HL-60/S4 (cell line): ENCODE measurements around the gene PICALM.
"Not testable (repeated sequence)": the region's sequence is repeated elsewhere in the genome, so short reads cannot be mapped to it uniquely, and the experiment has no call there.

Experiments
- in situ Hi-C: fragments of 300-500 bp; cut with MboI; formaldehyde crosslinking; loops from 2 replicates; pipeline ENCODE4 v1.14.3; 2022; ENCODE audit warnings: low sequenced_read_pairs

Gene PICALM

DNA sequence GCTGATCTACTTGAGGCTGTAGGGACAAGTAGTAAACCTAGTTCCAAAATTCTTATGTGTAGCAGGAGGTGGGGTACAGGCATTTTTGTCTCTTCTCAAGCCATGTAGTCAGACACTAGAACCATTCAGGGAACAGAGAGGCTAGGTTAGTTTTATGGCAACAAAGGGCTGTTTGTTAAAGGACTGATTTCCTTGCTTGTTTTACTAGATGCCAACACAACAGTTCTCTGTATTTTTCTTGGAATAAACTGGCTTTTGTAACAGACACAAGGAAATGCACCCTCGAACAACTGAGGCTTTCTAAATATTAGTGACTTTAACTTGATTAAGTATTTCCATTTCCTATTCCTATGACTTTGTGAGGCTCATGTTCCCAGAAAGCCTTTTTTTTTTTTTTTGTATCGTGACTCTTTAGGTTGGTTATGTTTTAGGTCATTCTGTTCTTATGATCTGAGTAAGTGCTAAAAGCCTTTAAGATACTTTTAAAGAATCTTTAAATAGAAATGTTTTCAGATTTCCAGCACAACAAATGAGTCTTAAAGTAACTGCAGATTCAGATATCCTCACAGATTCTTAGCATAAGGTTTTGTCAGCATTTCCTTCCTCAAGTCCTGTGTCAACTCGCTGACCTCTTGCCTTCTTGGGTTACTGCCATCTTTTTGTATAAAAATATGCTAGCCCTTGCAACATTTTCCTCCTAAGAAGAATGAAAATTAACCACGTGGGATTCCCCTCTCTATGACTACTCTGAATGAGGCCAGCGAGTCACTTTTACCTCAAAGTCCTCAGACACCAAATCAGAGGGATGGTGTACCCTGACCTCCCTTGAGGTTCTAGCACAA, 121.2 kb downstream of the PICALM start:
- in situ Hi-C loops: no loop called here

- in situ Hi-C loops: no loop called here
These were observed 122.7 kb downstream of the PICALM start for GRCh38 chr11:85946221-85946620.

DNA sequence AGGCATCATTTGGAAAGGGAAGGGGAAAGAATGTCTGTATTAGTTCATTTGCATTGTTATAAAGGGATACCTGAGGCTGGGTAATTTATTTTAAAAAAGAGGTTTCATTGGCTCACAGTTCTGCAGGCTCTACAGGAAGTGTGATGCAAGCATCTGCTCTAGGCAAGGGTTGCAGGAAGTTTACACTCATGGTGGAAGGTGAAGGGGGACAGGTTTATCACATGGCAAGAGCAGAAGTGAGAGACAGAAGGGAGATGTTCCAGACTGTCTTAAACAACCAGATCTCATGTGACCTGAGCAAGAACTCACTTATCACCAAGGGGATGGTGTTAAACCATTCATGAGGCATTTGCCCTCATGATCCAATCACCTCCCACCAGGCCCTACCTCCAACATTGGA, 123.1 kb downstream of the PICALM start:
- in situ Hi-C loops: no loop called here

DNA sequence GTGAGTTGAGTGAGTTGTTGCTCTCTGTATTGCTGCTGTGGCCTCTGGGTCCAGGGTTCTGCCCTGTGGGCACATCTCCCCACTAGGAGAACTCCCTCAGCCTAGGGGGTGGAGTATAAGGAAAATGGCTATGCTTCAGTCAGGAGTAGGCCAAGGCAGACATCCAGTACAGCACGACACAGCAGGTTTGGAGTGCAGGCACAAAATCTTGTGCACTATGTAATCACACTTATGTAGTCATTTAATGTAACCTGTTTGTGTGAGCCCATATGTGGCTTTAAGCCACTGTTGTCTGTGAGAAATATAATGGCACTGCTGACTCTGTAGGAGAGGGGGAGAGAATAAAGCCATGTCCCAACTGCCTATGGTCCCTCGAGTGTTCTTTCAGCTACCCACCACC, 123.6 kb downstream of the PICALM start:
- in situ Hi-C loops: no loop called here

- in situ Hi-C loops: no loop called here
These were observed 127.4 kb downstream of the PICALM start for GRCh38 chr11:85941380-85941973.

DNA sequence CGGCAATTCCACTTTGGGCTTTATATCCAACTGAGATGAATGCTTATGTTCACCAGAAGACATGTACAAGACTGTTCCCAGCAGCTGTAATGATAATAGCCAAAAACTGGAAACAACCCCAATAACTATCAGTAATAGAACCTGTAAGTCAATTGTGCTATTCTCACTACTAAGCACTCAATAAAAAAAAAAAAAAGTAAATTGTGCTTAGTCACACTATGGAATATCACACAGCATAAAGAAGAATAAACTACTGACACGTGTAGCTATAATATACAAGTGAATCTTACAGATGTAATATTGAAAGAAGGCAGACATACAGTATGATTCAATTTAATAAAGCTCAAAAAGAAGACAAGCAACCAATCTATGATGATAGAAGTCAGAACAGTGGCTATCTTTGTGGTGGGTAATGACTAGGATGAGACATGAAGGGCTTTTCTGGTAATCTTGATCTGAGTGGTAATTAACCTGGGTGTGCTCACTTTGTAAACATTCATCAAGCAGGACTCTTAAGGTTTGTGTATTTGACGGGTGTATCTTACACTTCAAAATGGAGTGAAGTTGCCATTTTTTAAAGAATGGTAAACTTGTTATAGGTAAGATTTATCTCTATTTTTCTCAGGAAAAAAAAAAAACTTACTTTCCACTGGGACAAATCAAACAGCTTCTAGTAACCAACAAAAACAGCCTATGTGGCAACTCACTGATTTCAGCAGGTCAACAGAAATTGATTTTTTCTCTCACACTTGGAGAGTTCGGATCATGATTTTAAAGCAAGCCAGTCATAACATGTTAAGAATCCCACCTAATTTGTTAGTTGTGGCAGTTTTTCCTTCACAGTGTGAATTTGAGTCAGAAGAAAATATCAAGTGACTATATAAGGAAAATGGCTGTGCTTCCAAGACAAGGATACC, 129.5 kb downstream of the PICALM start:
- in situ Hi-C loops: no loop called here

DNA sequence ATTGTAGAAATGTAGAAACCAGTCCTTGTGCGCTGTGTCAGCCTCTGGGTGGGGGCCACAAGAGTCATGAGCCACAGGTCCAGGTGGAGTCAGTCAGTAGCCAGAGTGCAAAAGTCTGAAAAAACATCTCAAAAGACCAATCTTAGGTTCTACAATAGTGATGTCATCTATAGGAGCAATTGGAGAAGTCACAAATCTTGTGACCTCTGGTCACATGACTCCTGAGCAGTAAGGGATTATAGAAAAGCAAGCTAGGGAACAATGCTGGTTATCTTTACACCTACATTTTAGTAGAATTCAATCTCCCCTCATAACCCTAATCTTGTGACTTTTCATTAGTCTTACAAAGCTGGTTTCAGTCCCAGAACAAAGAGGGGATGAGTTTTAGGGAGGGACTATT, 131.0 kb downstream of the PICALM start:
- in situ Hi-C loops: no loop called here

DNA sequence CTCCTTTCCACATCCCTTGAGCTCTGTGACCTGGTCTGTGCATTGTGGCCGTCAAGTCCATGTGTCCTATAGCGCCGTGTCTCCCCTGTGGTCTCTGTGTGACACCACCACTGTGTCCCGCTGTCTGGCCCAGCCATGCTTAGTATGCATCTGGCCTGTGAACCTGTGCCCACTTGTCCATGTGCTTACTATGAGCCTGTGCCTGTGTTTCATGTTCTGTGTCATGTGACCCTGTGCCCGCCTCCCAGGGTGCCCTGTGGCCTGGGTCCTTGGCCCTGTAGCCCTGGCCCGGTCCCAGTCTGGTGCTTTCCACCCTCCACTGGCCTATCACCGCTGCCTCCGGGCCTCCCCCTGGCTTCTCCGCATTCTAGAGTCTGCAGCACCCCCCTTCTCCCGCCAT, 133.1 kb downstream of the PICALM start:
- in situ Hi-C loops: no loop called here

DNA sequence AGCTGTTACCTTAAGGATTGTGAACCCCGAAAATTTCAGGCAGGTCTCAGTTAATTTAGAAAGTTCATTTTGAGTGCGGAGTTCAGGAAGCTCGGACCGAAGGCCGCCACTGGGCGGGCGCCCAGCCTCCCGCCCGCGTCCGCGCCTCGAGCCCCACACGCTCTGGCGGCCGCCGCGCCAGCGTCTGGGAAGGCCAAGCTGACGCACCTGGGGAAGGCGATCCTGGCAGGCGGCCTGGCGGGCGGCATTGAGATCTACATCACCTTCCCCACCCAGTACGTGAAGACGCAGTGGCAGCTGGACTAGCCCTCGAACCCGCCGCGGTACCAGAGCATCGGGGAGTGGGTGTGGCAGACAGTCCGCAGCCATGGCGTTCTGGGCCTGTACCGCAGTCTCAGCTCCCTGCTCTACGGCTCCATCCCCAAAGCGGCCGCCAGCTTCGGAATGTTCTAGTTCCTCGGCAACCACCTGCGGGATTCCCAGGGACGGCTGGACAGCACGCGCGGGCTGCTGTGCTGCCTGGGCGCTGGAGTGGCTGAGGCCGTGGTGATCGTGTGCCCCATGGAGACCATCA, 134.2 kb downstream of the PICALM start:
- in situ Hi-C loops: no loop called here

DNA sequence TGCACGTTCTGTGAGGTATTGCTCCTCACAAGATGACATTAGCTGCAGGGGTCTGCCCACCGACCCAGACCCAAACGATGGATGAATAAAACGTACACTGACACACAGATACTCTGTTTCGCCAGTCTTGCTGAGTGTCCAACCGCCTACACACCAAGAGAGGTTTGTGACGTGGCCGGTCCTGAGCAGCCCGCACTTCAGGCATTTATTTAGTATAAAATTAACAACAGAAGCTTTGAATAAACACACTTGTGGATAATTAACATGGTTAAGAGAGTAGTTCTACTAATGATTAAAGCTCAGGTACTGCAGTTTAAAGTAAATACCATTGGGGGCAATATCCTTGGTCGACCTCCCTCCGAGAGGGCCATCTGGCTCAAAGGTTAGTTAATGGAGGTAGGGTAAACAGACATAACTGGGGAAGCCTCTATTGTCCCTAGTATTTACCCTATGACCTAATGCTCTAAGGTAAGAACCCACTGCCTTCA, 138.0 kb downstream of the PICALM start:
- in situ Hi-C loops: no loop called here

DNA sequence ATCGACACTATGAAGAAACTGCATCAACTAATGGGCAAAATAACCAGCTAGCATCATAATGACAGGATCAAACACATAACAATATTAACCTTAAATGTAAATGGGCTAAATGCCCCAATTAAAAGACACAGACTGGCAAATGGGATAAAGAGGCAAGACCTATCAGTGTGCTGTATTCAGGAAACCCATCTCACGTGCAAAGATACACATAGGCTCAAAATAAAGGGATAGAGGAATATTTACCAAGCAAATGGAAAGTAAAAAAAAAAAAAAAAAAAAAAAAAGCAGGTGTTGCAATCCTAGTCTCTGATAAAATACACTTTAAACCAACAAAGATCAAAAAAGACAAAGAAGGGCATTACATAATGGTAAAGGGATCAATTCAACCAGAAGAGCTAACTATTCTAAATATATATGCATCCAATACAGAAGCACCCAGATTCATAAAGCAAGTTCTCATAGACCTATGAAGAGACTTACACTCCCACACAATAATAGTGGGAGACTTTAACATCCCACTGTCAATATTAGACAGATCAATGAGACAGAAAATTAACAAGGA, 142.2 kb downstream of the PICALM start:
- in situ Hi-C loops: not testable (repeated sequence)

GRCh38 chr11:85923455-85923854, 145.4 kb downstream of the PICALM start:
- in situ Hi-C loops: no loop called here

DNA sequence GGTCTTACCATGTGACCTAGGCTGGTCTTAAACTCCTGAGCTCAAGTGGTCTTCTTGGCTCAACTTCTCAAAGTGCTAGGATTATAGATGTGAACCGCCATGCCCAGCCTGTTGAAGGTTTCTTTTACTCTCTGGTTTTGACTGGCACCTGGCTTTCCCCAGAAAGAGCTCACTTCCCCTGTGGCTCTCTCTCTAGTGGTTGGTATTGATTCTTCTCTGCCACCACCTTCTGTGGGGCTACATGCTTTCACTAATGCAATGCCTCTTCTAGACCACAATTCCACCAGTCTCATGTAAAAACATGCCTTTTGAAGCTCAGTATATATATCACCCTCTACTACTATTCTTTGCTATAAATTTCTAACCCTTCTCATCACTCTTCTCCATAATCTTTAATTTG, 146.5 kb downstream of the PICALM start:
- in situ Hi-C loops: no loop called here

DNA sequence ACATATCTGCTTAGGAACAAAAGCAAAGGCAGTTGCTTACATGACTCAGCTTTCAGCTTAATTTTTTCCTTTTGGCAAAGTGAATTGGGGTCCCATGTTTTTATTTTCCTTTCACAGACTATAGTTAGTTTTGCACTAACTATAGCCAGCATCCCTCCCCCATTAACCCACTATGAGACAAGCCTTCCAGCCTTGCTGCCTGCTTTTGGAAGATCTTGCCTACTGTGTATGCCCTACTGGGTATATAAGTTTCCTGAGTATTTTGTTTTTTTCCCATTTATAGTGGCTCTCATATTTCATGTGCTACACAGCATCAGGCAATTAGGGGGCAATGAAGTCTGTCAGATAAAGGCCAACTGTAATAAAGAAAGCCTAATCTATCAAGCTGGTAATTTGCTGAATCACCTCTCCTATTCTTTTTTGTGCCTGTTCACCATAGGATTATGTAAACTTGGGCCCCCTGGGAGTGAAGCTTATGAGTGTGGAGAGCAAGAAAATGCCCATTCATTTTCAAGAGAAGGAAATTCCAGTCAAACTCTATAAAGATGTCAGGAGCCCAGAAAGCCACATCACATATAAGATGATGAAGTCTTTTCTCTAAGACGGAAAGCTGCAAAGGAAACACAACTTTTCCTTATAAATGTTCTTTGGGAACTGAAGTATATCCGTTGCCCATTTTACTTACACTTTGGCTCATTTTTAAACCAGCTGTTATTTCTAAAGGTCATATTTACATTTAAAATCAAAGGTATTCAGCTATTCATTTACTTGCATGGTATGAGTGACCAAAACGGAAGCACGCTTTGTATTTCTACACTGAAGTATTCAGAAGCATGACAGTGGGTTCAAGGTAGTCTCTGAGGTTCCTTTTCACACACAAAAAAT, 149.7 kb downstream of the PICALM start:
- in situ Hi-C loops: no loop called here

- in situ Hi-C loops: no loop called here
These were observed 154.5 kb downstream of the PICALM start for GRCh38 chr11:85914425-85914824.

GRCh38 chr11:85913513-85913912, 155.4 kb downstream of the PICALM start:
- in situ Hi-C loops: no loop called here

DNA sequence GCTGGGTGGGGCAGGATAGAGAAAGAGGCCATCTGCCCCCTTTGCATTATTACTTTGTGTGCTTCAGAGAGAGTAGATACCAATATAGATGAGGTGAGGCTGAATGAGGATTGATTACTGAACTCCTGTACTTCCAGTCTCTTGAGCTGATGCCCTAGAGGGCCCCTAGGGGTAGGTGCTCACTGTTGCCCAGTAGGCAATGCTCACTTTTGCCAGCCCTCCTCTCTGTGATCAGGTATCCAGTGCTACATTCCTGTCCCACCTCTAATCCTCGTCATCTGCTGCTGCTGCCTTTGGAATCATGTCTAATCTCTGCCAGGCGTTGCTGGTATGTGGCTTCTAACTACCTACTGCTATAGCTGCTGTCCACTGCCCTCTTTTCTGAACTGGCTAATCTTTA, 156.5 kb downstream of the PICALM start:
- in situ Hi-C loops: no loop called here
